Right lobe of liver (tissue), 4 donors: ENCODE measurements around the gene TTC9.

Experiments used
- CTCF ChIP-seq, 4 donors: fragments of 200-600 bp in 3 of 4; fragments of 450-650 bp in 1 of 4; IDR thresholded peaks; one replicate each; pipeline versions ENCODE4 v1.5.1 to v1.8.0; 2016 to 2022; ENCODE audit warnings: antibody characterized with exemption in 4 of 4, mild to moderate bottlenecking in 2 of 4
- POLR2A ChIP-seq: fragments of 450-650 bp; IDR thresholded peaks from one replicate; pipeline ENCODE4 v1.6.1; 2017; ENCODE audit warnings: antibody characterized with exemption, mild to moderate bottlenecking
- donor health status: DM: no; HTN: no; CAD: no.
- donor health status: DM: no; HTN: no; CAD: no.
- donor health status: DM: no; HTN: yes; CAD: no.

GRCh38 chr14:70724944-70725343, 83.2 kb downstream of the TTC9 start:
- TF ChIP-seq CTCF (IDR thresholded peaks at IDR 0.05), result no peak
- TF ChIP-seq POLR2A, result no peak
